GM23248 (cell line): ENCODE measurements around the gene SSMEM1. TPM values are rescaled to one million over a fixed set of nuclear protein-coding genes. Genes with fewer than 3 reads are reported as not detected.

Experiments used
- DNase-seq: peaks from one replicate; pipeline ENCODE4 v3.0.0-alpha.2; 2015
- H2AFZ ChIP-seq: fragments of 200-600 bp; sonication (generic); 2 replicates; pipeline ENCODE4 v1.6.1; 2016; ENCODE audit warnings: antibody characterized with exemption
- H3F3A ChIP-seq: fragments of 200-600 bp; sonication (generic); 2 replicates; pipeline ENCODE4 v1.6.1; 2016; ENCODE audit warnings: mild to moderate bottlenecking, antibody characterized with exemption, mixed run types; ENCODE audit not compliant: insufficient read depth
- H3K27ac ChIP-seq: fragments of 200-600 bp; sonication (generic); 2 replicates; pipeline ENCODE4 v1.5.1; 2016; ENCODE audit warnings: mild to moderate bottlenecking
- H3K27me3 ChIP-seq: fragments of 200-600 bp; sonication (generic); replicated peaks from 2 replicates; pipeline ENCODE4 v1.6.1; 2016; ENCODE audit warnings: mild to moderate bottlenecking; ENCODE audit not compliant: insufficient read depth
- H3K36me3 ChIP-seq: fragments of 200-600 bp; sonication (generic); 2 replicates; pipeline ENCODE4 v1.6.1; 2016; ENCODE audit warnings: low read depth, mild to moderate bottlenecking
- H3K4me1 ChIP-seq: fragments of 200-600 bp; sonication (generic); 2 replicates; pipeline ENCODE4 v1.6.1; 2016; ENCODE audit warnings: mild to moderate bottlenecking; ENCODE audit not compliant: insufficient read depth
- H3K4me2 ChIP-seq: fragments of 200-600 bp; sonication (generic); one replicate; pipeline ENCODE4 v1.6.1; 2016; ENCODE audit warnings: mild to moderate bottlenecking; ENCODE audit not compliant: unreplicated experiment
- H3K4me3 ChIP-seq: fragments of 200-600 bp; sonication (generic); 2 replicates; pipeline ENCODE4 v1.5.1; 2016; ENCODE audit warnings: mild to moderate bottlenecking
- H3K79me2 ChIP-seq: fragments of 200-600 bp; sonication (generic); 2 replicates; pipeline ENCODE4 v1.6.1; 2016; ENCODE audit warnings: mild to moderate bottlenecking; ENCODE audit not compliant: insufficient read depth
- H3K9ac ChIP-seq: fragments of 200-600 bp; sonication (generic); 2 replicates; pipeline ENCODE4 v1.6.1; 2016; ENCODE audit warnings: mild to moderate bottlenecking
- H3K9me2 ChIP-seq: fragments of 200-600 bp; sonication (generic); 2 replicates; pipeline ENCODE4 v1.6.1; 2016; ENCODE audit warnings: mixed run types, mild to moderate bottlenecking, moderate library complexity; ENCODE audit not compliant: insufficient read depth
- H3K9me3 ChIP-seq: fragments of 200-600 bp; sonication (generic); one replicate; pipeline ENCODE4 v1.6.1; 2017; ENCODE audit warnings: low read depth
- H4K20me1 ChIP-seq: fragments of 200-600 bp; sonication (generic); 2 replicates; pipeline ENCODE4 v1.6.0; 2016; ENCODE audit not compliant: insufficient read depth
- EZH2 ChIP-seq: fragments of 200-600 bp; sonication (generic); IDR thresholded peaks from 2 replicates; pipeline ENCODE4 v1.6.1; 2018; ENCODE audit warnings: antibody characterized with exemption, mild to moderate bottlenecking; ENCODE audit not compliant: insufficient read depth, poor library complexity, severe bottlenecking
- EZH2phosphoT487 ChIP-seq: fragments of 200-600 bp; sonication (generic); IDR thresholded peaks from 2 replicates; pipeline ENCODE4 v1.6.1; 2018; ENCODE audit warnings: antibody characterized with exemption, moderate library complexity, mild to moderate bottlenecking, low read depth; ENCODE audit not compliant: insufficient read depth
- WGBS, 2 experiments: methylation state at CpG; one replicate each; pipeline ENCODE4 v1.1.6; 2015 to 2017; ENCODE audit warnings: low lambda C conversion rate in 2 of 2, low coverage in 1 of 2; ENCODE audit errors: missing lambda C conversion rate in 2 of 2; 5-methylcytosine and 5-hydroxymethylcytosine counted together
- in situ Hi-C: fragments of 300-500 bp; cut with MboI; formaldehyde crosslinking; loops from 2 replicates; pipeline ENCODE4 v1.15.0; 2020
- polyA plus RNA-seq: library from polyadenylated mRNA; unstranded; fragments of >200 nt; fragmentation: Nextera tagmentation; extraction: Ambion mirVana; gene quantifications from 2 replicates; pipeline ENCODE4 v1.2.1, GENCODE V29; 2016
- total RNA-seq: library from RNA; depleted of rRNA; stranded (reverse); fragments of >200 nt; shearing (Covaris generic); gene quantifications from 2 replicates; pipeline ENCODE4 v1.2.3, GENCODE V29; 2014; rRNA removed

The SSMEM1 gene
- total and polyA plus RNA-seq, 2 experiments from 2014 or later = not detected

GRCh38 chr7:130262448-130262847, 54.8 kb downstream of the SSMEM1 start:
- H3K27me3 ChIP-seq = 0 out of 2 replicates have a peak, but pooled peaks cover 3% of the 10 kb centered on the region
- in situ Hi-C loops = no loop called here

GRCh38 chr7:130263130-130263529, 55.5 kb downstream of the SSMEM1 start:
- Histone ChIP-seq H3K79me2 (no peaks in the 10 kb centered on the region), H2AFZ (no peak overlapping the region), H3K9me3 (peaks cover 7% of the 10 kb centered on the region), H3K4me2 (no peak overlapping the region), H3F3A (no peaks in the 10 kb centered on the region), H3K27me3 (0 out of 2 replicates have a peak, but pooled peaks cover 3% of the 10 kb centered on the region), H3K9ac (no peak overlapping the region), H3K27ac (no peak overlapping the region), H3K4me3 (no peak overlapping the region), H4K20me1 (no peaks in the 10 kb centered on the region), H3K4me1 (no peaks in the 10 kb centered on the region), H3K36me3 (no peaks in the 10 kb centered on the region), H3K9me2 (no peaks in the 10 kb centered on the region)
- in situ Hi-C loops = no loop called here
- 38 to 40% methylated on average over 2 of the region's 2 CpGs for WGBS, 2 experiments
- DNase-seq = no peak
- TF ChIP-seq EZH2 = no peak
- TF ChIP-seq EZH2phosphoT487 = no peak

More at GRCh38 chr7:130262448-130262847, 54.8 kb downstream of the SSMEM1 start:
- H3K4me3 ChIP-seq = no peak overlapping the region
- peaks cover 11% of the 10 kb centered on the region for H3K9me3 ChIP-seq
- H3K27ac ChIP-seq = no peak overlapping the region
- H3K4me2 ChIP-seq = no peak overlapping the region
- H3K4me1 ChIP-seq = no peaks in the 10 kb centered on the region
- H3K79me2 ChIP-seq = no peaks in the 10 kb centered on the region
- no peak overlapping the region for H2AFZ ChIP-seq
- no peaks in the 10 kb centered on the region for H3K9me2 ChIP-seq
- H4K20me1 ChIP-seq = no peaks in the 10 kb centered on the region
- WGBS, 2 experiments = 42% methylated on average over 2 of the region's 2 CpGs
- H3K36me3 ChIP-seq = no peaks in the 10 kb centered on the region
- no peaks in the 10 kb centered on the region for H3F3A ChIP-seq
- no peak for DNase-seq
- no peak overlapping the region for H3K9ac ChIP-seq
- TF ChIP-seq EZH2 (no peak), EZH2phosphoT487 (no peak)

Other genes starting within 250 kb of the SSMEM1 start
- 15.7 and 20.1 TPM in 2 replicates for gene ZC3HC1, start 156.5 kb upstream of the SSMEM1 start, total RNA-seq
- 22.1 and 22.4 TPM in 2 replicates for gene ZC3HC1, start 156.5 kb upstream of the SSMEM1 start, polyA plus RNA-seq
- 15.8 and 18.2 TPM in 2 replicates for gene KLHDC10, start 137.3 kb upstream of the SSMEM1 start, total RNA-seq
- 3.3 and 3.4 TPM in 2 replicates for gene KLHDC10, start 137.3 kb upstream of the SSMEM1 start, polyA plus RNA-seq
- 11.7 and 16.4 TPM in 2 replicates for gene TMEM209, start 2.5 kb upstream of the SSMEM1 start, total RNA-seq
- gene TMEM209, start 2.5 kb upstream of the SSMEM1 start, polyA plus RNA-seq = 17.0 and 18.3 TPM in 2 replicates
- not detected in 2 replicates for gene CPA2, start 59.0 kb downstream of the SSMEM1 start, total RNA-seq
- not detected in 2 replicates for gene CPA2, start 59.0 kb downstream of the SSMEM1 start, polyA plus RNA-seq
- gene CPA4, start 85.3 kb downstream of the SSMEM1 start, total RNA-seq = 8.6 and 16.7 TPM in 2 replicates
- 10.4 and 11.9 TPM in 2 replicates for gene CPA4, start 85.3 kb downstream of the SSMEM1 start, polyA plus RNA-seq
- not detected in 2 replicates for gene CPA5, start 137.0 kb downstream of the SSMEM1 start, total RNA-seq
- 0.23 TPM in 1 of 2 replicates, not detected in the other for gene CPA5, start 137.0 kb downstream of the SSMEM1 start, polyA plus RNA-seq
- not detected in 2 replicates for gene CPA1, start 172.6 kb downstream of the SSMEM1 start, total RNA-seq
- gene CPA1, start 172.6 kb downstream of the SSMEM1 start, polyA plus RNA-seq = not detected in 2 replicates
- 8.1 and 18.3 TPM in 2 replicates for gene CEP41, start 233.2 kb downstream of the SSMEM1 start, total RNA-seq
- gene CEP41, start 233.2 kb downstream of the SSMEM1 start, polyA plus RNA-seq = 32.3 and 33.9 TPM in 2 replicates